PC-3 (cell line): ENCODE measurements around the gene RETREG3.

ENCODE experiments used
- CTCF ChIP-seq: fragments of 300-600 bp; sonication (generic); conservative IDR thresholded peaks from 2 replicates; pipeline ENCODE4 v1.5.1; 2017; ENCODE audit warnings: antibody characterized with exemption, low read depth, mild to moderate bottlenecking, low read length
- EZH2 ChIP-seq: fragments of 300-600 bp; sonication (generic); IDR thresholded peaks from one replicate; pipeline ENCODE4 v1.6.1; 2017; ENCODE audit warnings: antibody characterized with exemption, mild to moderate bottlenecking, low read length; ENCODE audit not compliant: unreplicated experiment
- EZH2phosphoT487 ChIP-seq: fragments of 300-600 bp; sonication (generic); IDR thresholded peaks from 2 replicates; pipeline ENCODE4 v1.6.1; 2018; ENCODE audit warnings: mild to moderate bottlenecking, antibody characterized with exemption, low read length, borderline replicate concordance

DNA sequence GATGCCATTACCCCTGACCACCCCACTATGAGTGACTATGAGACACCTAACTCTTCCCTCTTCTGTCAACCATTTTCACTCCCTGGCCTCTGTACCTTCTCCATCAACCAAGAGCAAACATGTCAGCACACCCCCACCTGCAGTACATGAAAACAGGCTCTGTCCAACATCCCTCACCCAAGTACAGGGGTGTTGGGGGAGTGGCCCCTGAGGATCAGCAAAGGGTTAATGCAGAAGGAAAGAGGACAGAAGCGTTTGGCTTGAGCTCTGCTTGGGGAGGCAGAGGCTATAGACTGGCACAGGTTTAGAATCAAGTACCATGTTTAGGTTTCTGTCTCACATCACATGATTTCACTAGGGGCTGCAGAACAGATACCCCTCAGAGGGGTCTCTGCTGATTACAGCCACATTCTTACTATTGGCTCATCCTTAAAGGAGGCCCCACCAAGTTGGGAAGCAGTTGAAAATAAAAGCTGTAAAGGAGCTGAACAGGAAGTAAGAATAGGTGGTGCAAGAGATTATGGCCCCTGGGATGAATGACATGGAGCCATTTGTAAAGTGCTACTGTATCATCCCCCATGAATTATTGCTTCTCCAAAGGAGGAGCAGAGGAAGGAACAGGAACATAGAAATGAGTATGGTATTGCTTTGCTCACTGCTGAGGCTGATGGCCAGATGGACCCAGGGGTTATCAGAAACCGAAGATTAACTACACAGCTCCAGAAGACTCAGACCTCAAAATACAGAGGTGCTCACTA is 29.2 kb downstream of the RETREG3 start:
- TF ChIP-seq CTCF (no peak), EZH2phosphoT487 (no peak), EZH2 (no peak)
